ENCODE measurements around the gene IER5L.

The IER5L gene

DNA sequence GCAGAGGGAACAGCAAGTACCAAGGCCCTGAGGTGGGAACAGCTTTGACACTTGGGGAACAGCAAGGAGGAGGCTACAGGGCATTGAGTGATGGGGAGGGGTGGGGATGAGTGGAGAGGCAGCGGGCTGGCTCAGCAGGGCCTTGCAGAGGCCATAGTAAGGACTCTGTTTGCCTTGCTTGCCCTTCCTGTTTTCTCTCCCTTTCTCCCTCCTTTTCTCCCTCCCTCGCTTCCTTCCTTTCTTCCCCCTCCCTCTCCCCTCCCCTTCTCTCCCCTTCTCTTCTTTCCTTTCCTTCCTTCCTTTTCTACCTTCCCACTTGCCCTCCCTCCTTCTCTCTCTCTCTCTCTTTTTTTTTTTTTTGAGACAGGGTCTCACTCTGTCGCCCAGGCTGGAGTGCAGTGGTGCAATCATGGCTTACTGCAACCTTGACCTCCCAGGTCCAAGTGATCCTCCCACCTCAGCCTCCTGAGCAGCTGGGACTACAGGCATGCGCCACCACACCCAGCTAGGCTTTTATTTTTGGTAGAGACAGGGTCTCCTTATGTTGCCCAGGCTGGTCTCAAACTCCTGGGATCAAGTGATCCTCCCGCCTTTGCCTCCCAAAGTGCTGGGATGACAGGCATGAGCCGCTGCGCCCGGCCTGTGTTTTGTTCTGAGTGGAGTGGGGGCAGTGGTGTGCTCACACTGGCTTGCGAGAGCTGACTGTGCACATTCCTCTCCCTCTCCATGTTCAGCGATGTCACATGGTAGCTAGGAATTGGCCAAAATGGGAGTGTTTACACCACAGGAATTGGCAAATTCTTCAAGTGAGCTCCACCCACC lies 17.1 kb downstream of the IER5L start:
- DNase-seq (ENCODE audit: low read depth) = no peak

DNA sequence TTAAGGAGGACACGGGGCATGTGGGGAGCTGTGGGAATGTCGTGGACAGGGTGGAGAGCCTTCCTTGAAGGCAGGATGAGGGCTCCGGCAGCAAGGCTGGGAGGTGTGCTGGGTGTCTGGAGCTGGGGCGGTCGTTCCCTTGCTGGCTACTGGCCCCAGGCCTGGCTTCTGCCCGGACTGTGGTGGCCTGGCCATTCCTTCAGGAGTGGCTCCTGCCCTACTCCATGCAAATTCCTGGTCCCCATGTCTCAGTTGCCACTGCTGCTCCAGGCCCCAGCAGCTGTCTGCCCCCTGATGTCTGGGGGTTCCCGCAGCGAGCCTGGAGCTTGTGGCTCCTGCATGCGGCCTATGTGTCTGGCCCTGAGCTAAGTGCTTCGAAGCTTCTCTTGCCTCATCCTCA lies 21.9 kb downstream of the IER5L start:
- DNase-seq (ENCODE audit: low read depth) = no peak

DNA sequence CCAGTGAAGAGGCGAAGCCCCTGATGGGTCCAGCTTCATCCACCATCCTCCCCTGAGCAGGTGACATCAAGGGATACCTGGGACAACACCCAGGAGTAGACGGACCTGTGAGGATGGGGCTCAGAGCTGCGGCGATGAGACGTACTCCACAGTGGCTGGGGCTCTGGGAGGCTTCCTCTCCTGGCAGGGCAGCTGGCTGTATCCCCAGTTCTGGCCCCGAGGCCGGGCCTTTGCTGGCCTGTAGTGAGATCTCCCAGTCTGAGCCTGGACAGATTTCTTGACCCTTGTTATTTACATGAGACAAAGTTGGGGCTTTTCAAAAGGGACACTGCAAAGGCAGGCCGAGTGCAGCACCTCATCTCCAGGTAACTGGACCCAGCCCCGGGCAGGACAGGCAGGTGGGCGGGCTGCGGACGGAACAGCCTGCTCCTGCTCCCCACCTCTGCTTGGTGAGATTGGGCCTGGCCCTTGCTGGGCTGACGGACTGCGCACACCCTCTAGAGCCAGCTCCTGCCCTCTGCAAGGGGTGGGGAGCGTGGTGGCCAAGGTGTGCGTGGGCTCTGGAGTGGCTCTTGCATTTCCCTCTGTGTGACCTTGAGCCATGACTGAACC lies 23.1 kb downstream of the IER5L start:
- no peak for DNase-seq (ENCODE audit: low read depth)

DNA sequence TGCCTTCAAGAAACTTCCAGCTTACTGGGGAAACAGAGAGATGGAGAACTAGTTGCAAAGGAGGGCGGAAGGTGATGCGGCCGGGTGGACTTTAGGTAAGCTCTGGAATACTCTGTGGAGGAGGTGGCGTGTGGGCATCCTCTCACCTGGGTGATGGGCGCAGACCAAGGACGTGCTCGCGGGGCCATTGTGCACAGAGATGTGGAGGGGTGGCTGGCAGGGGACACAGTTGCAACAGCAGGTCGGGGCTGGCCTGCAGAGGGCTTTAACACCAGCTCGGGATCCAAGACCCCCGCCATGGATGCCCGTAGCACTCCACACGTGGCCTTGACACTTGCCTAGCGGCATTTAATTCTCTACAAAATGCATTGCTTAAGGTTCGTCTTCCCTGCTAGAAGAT lies 26.6 kb downstream of the IER5L start:
- no peak for DNase-seq (ENCODE audit: low read depth)

DNA sequence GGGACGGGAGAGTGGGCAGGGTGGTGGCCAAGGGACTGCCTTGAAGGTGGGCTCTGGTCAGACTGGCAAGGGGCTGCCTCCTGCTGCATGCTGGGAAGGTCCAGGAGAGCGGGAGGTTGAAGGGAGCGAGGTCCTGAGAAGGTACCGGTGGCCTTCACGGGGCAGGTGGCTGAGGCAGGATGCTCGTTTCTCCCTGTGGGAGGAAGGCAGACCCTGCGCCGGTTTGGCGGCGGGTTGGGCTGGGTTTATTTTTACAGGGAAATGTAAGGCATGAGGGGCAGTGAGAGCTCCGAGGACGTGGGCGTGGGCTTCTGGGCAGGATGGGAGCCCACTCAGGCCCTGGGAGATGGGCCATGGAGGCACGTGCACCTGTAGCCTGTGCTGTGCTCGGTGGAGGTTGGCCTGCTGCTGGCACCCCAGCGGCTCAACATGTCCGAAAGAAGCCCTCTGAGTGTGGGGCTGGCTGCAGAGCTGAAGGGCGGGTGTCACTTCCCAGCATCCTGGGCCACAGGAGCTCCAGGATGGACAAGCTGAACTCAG lies 27.3 kb downstream of the IER5L start:
- DNase-seq (ENCODE audit: low read depth) = no peak

DNA sequence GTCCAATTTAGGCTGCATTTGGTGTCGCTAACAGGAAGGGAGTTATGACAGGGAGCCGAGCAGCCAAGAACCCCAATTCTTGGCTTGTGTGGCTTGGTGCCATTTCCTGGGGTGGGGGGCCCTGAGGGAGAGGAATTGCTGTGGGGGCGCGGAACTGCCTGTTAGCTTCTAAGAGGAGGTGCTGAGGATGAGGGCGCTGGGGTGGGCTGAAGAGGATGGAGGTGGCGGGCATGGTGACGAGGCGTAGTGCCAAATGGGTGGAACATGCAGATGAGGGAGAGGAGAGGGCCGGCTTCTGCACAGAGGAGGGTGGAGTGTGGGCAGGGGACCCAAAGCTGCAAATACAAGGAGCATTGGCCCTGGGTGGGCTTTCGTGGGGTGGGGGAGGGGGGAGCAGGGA lies 27.9 kb downstream of the IER5L start:
- no peak for DNase-seq (ENCODE audit: low read depth)

DNA sequence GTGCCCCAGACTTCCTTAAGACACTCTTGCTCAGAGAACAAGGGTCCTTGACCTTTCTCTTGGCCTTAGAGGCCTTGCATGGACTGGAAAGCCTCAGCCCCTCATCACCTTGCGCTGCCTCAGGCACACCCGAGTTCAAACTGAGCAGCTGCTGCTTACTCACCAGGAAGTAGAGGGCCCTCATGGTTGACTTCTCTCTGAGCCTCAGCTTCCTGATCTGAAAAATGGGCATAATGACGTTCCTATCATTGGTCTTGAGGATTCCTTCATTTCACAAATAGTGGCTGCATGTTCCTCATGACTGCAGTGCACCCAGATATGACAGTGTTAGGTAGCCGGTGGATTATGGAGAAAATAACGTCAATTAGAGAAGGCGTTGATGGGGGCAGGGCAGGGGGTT lies 28.6 kb downstream of the IER5L start:
- DNase-seq (ENCODE audit: low read depth) = no peak

DNA sequence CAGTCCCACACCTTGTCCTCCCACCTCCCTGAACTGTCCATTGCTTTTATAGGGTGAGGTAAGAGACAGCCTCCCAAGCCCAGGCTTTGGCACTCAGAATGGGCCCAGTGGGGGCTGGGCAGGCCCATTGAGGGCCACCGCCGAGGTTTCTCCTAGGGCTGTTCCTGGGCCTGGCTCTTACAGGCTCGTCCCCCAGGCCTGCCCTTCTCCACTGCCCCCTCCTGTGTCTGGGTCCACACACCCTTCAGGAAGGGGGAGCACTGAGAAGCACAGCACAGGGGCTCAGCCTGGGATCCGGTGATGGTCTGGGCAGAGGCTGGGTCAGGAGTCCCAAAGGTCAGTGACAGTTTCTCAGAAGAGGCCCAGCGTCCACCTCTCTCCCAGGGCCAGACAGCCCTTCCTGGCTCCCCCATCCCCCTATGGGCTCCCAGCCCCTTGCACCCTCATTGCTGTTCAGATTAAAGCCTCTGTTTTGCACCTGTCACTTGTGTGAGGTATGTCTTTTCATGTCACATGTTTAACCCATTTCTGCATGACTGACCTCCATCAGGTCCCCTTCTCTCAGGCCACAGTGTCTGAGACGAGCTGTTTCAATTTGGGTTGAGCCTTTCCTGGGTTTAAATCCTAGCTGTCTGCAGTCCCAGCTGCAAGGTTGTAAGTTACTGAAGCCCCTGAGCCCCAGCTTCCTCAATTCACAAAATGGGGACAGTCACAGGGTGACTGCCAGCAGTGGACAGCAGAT lies 29.4 kb downstream of the IER5L start:
- no peak for DNase-seq (ENCODE audit: low read depth)

DNA sequence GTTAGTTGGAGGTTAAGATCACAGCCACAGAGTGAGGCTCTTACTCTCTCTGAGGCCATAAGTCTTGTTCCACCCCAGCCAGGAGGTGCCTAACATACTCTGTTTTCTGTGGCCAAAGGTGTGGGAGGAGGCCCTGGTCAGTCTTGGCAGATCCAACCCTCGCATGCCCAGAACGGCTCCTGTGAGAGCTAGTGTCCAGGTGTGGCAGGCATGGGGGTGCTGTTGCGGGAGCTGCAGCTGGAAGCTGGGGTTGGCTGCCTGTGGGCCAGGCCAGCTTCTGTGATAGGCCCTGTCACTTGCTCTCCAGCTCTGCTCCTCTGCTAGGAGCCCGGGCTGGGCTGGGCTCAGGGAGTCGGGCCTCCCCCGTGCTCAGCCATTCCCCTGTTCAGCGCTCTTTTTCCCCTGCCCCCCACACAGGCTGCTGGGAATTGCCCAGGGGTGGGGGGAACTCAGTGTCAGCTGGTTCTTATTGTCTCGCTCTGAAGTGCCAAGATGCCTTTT lies 31.6 kb downstream of the IER5L start:
- DNase-seq (ENCODE audit: low read depth) = no peak

DNA sequence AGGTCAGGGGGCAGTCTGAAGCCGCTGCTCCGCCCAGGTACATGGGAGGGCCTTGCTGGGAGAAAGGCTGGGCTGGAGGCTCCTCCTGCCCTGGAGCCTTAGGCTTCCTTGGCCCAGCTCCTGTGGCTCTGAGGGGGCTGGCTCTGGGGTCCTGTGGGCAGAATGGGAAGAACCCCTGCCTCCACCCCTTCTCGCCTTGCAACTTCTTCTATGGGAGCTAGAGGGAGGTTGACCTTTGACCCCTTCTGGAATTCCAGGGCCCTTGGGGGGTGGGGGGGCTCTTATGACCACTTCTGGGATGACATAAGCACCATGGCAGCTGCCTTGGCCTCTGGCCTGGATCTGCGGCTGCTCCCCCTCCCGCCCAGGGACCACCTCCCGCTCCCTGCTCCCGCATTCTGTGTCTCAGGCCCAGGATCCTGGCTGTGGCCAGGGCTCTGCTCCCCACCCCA lies 32.2 kb downstream of the IER5L start:
- DNase-seq (ENCODE audit: low read depth) = no peak

DNA sequence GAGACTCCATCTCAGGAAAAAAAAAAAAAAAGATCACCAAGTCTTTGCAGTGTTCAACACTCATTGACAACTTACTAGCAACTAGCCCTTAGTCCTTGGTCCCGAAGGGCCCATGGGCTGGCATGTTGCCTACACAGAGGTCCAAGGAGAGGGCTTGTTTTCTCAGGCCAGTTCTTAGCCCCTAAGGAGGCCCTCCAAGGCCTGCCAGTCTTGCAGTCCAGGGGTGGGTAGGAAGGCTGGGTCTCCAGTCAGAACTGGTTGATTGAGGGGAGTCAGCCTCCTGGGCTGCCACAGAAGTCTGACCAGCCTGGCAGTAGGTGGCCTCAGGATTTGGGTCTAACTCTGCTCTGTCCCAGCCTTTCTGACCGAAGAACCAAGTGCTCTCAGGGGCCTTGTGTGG lies 32.7 kb downstream of the IER5L start:
- DNase-seq (ENCODE audit: low read depth) = no peak

DNA sequence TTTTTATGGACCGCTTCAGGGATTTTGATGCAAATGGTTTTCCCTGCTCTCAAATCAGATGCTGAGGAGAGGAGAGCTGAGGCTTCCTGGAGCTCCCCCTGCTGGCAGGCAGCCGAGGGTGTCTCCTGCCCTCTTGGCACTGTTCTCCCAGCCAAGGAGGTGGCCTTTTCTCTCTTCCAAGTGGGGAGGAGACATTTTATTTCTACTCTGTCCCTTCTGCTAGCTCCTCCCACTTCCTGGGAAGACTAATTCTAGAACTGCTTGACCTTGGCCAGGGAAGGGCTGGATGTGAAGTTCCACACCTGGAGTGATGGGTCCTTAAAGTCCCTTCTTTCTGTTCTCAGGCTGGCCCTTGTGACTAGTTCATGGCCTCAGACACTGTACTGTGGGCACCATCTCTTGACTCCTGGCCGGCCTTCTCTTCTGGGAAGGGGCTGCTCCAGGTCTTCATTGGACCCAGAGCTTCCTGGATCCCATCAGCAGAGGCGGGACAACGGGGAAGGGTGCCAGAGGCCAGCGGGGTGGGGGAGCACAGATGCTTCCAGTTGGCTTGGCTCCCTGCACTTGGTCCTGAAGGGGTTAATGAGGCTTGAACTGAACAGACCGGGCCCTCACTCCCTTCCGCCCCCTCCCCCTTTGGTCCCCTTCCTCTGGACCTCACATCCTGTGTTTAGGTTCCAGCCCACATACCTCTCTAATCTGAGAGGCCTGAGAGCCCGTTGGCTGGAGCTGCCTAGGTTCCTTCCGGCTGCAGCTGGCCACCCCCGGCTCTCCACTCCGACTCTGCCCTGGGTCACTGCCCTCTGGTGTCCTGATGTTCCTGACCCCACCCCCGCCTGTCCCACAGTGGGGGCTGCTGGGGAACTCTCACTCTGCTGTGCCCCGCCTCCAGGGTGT lies 34.8 kb downstream of the IER5L start:
- peak; percentile 49 for DNase-seq (ENCODE audit: low read depth)

DNA sequence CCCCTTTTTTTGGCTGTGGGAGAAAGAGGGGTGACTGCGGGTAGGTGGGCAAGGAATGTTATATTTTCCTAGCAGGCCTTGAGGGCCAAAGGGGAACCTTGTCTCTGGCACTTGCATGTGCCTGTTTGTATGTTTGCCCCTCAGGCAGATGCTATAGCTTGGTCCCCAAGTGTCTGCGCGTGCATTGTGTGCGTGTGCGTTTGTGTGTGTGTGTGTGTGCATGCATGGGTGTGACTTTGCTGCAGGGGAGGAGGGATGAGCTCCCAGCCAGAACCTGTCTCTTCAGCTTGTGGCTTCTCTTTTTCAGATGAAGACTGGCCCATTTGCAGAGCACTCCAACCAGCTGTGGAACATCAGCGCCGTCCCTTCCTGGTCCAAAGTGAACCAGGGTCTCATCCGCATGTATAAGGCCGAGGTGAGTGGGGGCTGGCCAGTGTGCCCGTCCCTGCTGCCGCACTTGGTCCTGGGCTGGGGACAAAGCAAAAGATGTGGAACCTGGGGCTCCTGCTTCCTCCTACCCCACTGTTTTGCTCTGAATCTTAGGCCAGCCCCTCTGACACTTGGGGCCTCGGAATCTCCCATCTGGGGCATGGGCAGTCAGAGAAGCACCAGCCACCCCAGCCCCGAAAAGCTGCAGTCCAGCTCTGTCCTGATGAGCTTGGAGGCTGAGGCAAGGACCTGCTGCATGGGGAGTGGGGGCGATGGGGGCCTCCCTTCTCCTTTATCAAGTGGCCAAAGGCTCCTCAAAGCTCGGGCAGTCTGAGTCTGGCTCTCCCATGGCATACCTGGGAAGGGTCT lies 35.7 kb downstream of the IER5L start:
- no peak for DNase-seq (ENCODE audit: low read depth)

DNA sequence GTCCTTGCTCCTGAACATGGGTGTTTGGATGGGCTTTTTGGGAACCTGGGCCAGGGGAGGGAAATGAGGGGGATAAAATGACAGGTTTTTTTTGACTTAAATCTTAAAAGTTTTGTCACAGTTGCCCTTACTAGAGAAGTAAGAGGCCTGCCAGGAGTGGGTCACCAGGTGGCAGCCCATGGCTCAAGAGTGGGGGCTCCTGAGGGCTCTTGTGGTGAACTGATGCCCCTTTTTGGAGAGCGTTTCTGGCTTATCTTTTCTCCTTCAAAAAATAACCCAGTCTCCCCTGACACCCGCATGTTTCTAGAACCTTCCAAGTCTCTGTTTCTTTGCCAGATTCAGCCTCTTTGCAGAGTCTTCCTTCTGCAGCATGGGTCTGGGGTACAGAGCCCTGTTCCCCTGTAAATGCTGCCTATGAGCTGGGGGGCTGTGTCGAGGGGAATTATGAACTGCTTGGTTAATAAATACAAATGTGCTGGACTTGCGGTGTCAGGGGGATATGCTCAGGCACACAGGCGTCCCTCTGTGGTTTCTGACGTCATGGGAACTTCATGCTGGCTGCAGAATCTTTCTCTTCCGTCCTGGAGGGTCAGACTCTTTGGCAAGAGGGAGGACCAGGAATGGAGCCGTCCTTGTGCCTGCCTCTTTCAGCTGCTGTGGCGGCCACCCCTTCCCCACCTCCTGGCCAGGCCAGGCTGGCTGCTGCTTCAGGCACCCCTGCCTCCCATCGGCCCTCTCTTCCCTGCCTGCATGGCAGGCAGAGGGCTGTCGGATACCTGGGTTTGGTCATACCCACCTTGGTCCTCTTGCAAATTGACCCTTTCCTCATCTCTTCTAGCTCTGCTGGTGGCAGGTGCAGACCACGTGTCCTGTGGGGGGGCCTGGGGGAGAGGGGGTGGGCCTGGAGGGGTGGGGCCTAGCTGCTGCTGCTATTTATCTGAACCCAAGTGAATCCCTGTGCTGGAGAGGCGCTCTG lies 36.7 kb downstream of the IER5L start:
- peak; percentile 36 for DNase-seq (ENCODE audit: low read depth)

DNA sequence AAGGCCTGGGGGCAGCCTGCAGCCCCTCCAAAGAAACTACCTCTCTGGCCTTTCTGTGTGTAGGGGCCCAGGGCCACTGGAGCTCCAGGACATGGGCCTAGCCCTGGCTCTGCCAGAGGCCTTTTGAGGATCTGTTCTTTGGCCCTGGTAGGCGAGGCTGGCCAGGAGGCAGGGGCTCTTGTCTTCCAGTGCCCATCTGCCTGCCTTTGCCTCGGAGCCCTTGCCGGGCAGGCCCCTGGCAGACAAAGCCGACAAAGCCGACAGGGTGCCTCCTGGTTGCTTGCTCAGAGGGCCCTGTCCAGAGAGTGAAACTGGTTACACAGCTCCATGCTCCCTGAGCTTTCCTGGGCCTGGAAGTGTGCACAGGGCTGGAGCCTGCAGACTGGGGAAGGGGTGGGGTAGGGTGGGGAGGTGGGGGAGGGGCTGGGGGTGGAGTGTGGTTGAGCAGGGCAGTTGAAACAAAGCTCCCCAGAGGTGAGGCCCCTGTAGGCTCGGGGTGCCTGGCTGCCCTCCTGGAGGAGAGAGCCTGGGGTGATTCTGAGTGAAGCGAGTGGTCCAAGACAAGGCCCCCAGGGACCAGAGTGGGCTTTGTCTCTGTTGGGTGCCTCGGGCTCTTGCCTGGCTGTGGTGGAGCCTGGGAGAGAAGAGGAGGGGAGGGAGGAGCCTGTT lies 37.5 kb downstream of the IER5L start:
- DNase-seq (ENCODE audit: low read depth) = no peak

DNA sequence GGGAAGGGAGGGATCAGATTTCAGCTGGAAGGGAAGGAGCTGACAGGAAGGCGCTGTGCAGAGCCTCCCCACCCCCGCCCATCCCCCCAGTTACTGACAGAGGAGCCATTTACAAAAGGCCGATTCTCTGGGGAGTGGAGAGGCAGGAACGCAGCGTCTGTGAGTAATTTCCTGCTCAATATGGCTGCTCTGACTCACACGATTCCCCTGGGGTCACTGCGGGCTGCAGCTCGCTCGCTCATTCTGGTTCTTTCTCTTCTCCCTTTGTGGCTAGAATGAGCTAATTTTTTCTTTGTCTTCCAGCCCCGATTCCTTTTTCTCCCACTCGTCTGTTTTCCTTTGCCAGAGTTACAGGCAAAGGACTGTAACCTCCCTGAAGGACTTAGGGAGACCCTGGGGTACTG lies 38.1 kb downstream of the IER5L start:
- peak; percentile 65 for DNase-seq (ENCODE audit: low read depth)

DNA sequence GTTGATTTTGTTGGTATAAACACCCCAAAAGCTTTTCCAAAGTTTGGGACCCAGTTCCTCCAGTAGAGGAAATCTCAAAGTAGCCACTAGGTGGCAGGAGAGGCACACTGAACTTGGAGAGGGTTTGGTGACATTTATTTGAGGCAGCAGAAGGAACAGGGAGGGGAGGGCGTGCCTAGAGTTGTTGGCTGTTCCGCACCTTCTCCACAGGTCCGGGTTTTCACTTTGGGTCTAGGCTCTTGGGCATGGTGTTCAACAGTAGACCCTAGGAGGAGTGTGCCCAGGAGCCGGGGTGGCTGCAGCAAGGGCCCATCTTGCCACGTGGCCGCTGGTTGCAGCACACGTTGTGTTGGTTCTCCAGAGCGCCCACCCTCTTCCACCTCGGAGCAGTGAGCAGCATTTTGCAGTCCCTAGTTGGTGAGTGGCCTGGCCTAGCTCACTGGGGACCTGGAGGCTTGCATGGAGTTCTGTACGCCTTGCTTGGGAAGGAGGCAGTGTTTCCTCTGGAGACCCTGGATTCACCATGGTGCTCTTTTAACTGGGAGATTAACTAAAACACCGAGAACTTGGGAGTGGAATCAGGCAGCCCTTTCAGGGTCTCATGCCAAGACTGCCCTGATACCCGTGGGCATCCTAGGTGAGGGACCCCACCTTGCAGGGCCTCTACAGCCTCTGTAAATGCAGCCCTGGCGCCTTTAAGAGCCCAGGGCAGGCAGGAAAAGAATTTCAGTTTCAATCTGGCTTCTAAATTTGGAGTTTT lies 38.6 kb downstream of the IER5L start:
- DNase-seq (ENCODE audit: low read depth) = peak; percentile 44
